A549 (cell line): ENCODE results near the gene PKN3.

Experiments used
- CTCF ChIP-seq: fragments of >200 bp; sonication (Bioruptor Twin); formaldehyde crosslinking; IDR thresholded peaks from 3 replicates; pipeline ENCODE4 v1.5.1; 2016
- HMGXB4 ChIP-seq: fragments of 250-450 bp; sonication (Bioruptor Pico); IDR thresholded peaks from 2 replicates; pipeline ENCODE4 v1.5.0; 2021; ENCODE audit warnings: mild to moderate bottlenecking, moderate library complexity, borderline replicate concordance
- NR3C1 ChIP-seq: fragments of >200 bp; sonication (Bioruptor Twin); formaldehyde crosslinking; IDR thresholded peaks from 3 replicates; pipeline ENCODE4 v1.6.1; 2017
- POLR2A ChIP-seq: IDR thresholded peaks from 2 replicates; pipeline ENCODE4 v1.6.1; 2012; ENCODE audit warnings: mild to moderate bottlenecking, low read length
- SMC3 ChIP-seq: fragments of >200 bp; sonication (Bioruptor Twin); formaldehyde crosslinking; IDR thresholded peaks from 3 replicates; pipeline ENCODE4 v1.6.1; 2018; ENCODE audit warnings: inconsistent platforms

GRCh38 chr9:128718047-128718446 is 15.7 kb downstream of the PKN3 start:
- TF ChIP-seq HMGXB4 (CRISPR knock-in tag) (no peak), CTCF (no peak), NR3C1 (no peak), SMC3 (no peak), POLR2A (no peak)
